ENCODE data around the gene ARSA.

GRCh38 chr22:50620593-50621355 lies 7.2 kb downstream of the ARSA start:
- TF ChIP-seq YY1 (tag by site-specific recombination; IDR thresholded peaks at IDR 0.05), result no peak
- no peak for TF ChIP-seq ZNF19 (tag by site-specific recombination; IDR thresholded peaks at IDR 0.05; ENCODE audit: low read depth)
- TF ChIP-seq ZNF777 (tag by site-specific recombination; IDR thresholded peaks at IDR 0.05; ENCODE audit: borderline replicate concordance), result no peak
- TF ChIP-seq CTCF (tag by site-specific recombination; IDR thresholded peaks at IDR 0.05), result no peak
- TF ChIP-seq MZF1 (tag by site-specific recombination; IDR thresholded peaks at IDR 0.05; ENCODE audit: borderline replicate concordance), result no peak
- TF ChIP-seq MEIS1 (CRISPR knock-in tag; IDR thresholded peaks at IDR 0.05; ENCODE audit: borderline replicate concordance), result no peak
- no peak for TF ChIP-seq ZNF302 (tag by site-specific recombination; IDR thresholded peaks at IDR 0.05; ENCODE audit: low read depth)
